HG03139 (cell line): Measurements from ENCODE around the gene GRM4.
"Not testable (repeated sequence)": the region's sequence is repeated elsewhere in the genome, so short reads cannot be mapped to it uniquely, and the experiment has no call there.

Experiments
- ATAC-seq: cut with Tn5 transposase; IDR thresholded peaks from one replicate; pipeline ENCODE4 v1.9.1; 2021; ENCODE audit not compliant: unreplicated experiment

Gene GRM4

DNA sequence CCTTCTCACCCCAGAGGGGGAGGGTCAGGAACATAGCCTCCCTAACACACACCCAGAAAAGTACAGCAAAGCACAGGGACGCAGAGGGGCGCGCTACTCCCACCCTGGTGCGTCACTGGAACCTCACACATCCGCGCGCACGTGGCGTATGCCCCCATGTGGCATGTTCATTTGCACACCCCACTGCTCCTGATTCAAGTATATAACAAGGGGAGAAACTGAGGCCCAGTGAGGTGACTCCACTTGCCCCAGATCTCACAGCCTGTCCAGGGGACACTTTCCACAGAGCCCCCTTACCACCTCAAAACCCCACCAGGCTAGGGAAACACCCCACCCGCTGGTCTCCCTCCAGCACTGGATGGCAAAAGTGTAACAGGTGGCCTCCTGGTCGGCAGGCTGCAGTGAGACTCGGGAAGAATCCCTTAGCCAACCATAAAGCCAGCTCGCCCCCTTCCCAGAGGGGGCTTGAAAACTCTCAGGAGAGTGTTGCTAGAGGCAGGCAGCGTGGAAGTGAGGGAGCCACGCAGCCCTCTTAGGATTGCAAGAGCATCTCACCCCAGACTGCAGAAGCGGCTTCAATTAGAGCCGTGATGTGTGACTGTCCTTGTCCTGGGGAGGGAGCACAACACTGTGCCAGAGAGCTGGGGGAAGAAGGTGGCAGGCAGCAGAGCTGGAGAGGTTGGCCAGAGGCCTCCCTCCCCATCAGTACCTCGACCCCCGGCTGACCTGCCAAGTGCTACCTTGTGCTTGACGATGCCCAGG is at the start of gene GRM4:
Gene GRM4 (minus strand): TSS at position 67 of the 762 bp plus-strand sequence. CDS start 12,591 bp downstream, outside the sequence.
- ATAC-seq = no peak

DNA sequence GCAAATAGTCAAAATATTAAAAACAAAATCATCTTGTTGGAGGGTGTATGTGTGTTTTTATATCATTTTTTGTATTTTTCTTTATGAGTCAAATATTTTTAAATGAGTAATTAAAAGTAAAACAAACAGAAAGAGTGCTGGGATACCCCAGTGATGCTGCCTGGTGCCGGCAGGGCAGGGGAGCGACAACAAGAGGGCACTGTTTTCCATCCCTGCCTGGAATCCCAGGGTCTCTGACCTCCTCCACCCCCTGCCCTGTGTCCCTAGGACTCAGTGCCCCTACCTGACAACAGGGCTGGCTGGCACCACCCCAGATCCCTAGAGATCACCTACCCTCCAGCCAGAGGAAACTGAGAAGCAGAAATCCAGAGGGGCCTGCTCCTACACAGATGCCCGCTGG is 48.9 kb upstream of the GRM4 start:
- no peak for ATAC-seq

DNA sequence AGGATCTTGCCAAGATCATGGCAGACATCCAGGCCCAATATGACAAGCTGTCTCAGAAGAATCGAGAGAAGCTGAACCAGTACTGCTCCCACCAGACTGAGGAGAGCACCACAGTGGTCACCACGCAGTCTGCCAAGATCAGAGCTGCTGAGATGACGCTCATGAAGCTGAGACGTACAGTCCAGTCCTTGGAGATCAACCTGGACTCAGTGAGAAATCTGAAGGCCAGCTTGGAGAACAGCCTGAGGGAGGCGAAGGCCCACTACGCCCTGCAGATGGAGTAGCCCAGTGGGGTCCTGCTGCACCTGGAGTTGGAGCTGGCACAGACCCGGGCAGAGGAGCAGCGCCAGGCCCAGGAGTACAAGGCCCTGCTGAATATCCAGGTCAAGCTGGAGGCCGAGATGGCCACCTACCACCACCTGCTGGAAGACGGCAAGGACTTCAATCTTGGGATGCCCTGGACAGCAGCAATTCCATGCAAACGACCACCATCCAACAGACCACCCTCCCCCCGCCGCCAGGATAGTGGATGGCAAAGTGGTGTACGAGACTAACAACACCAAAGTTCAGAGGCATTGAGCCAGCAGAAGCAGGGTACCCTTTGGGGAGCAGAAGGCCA is 44.7 kb upstream of the GRM4 start:
- no peak for ATAC-seq

DNA sequence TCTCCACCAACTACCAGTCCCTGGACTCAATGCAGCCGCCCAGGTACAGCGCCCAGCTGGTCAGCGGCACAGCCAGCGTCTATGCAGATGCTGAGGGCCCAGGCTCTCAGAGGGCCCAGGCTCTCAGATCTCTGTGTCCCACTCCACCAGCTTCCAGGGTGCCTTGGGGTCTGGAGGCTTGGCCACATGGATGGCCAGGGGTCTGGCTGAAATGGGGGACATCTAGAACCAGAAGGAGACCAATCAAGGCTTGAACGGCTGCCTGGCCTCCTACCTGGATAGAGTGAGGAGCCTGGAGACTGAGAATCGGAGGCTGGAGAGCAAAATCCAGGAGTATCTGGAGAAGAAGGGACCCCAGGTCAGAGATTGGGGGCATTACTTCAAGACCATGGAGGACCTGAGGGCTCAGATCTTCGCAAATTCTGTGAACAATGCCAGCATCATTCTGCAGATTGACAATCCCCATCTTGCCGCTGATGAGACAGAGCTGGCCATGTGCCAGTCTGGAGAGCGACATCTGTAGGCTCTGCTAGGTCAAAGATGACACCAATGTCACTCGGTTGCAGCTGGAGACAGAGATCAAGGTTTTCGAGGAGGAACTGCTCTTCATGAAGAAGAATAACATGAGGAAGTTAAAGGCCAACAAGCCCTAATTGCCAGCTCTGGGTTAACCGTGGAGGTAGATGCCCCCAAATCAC is 44.1 kb upstream of the GRM4 start:
- no peak for ATAC-seq

DNA sequence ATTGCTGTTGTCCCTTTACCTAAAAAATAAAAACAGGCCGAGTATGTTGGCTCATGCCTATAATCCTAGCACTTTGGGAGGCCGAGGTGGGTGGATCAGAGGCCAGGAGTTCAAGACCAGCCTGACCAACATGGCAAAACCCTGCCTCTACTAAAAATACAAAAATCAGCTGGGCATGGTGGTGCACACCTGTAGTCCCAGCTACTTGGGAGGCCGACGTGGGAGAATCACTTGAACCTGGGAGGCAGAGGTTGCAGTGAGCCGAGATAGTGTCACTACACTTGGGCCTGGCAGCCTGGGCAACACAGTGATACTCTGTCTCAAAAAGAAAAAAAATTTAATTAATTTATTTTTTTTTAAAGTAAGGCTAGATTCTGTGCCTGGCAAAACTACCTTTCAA is 38.8 kb upstream of the GRM4 start:
- ATAC-seq = not testable (repeated sequence)

DNA sequence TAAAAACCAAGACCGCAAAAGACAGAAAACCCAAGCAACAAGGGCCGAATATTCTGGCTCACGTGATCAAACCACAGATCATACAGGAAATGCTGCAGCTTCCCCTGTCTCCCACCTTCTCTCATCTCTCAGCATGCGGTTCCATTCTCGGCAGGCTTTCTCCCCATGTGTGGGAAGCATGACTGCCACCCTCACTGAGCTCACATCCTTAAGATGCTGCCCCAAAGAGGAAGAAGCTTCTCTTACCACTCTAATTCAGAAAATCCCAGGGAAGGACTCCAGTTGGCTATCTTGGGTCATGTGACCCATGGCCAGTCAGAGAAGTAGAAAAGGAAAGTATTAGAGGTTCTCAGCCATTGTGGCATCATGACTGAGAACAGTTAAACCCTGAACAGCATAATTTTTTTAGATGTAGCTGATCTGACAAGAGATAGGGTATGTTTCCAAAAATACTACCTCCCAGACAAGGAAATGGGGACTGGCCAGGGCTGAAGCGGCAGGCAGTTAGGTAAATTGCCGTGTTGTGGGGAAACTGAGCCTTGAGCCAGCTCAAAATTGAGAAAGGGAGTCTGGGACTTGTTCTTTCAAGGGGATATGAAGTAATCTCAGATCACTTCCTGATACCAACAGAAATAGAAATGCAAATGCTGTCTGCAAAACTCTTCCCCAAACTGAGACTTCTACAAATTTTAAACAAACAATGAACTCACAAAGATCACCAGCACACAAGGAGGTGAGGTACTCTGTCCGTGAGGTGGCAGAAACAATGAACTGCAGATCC is 37.1 kb upstream of the GRM4 start:
- no peak for ATAC-seq

DNA sequence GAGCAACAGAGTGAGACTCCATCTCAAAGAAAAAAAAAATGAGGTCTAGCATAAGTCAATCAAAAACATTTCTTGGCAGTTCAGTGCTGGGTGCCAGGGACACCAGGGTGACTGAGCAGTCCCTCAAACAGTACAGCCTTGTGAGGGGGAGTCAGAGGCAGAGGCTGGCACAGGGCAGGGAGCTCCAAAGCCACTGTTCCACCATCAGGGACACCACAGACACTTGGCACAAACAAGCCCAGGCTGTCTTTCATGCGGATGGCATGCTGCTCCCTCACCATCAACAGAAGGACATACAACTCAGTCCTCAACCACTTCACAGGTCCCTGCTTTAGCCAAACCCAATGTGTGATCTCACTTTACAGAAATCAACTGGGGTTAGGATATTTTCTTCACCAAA is 36.0 kb upstream of the GRM4 start:
- no peak for ATAC-seq

DNA sequence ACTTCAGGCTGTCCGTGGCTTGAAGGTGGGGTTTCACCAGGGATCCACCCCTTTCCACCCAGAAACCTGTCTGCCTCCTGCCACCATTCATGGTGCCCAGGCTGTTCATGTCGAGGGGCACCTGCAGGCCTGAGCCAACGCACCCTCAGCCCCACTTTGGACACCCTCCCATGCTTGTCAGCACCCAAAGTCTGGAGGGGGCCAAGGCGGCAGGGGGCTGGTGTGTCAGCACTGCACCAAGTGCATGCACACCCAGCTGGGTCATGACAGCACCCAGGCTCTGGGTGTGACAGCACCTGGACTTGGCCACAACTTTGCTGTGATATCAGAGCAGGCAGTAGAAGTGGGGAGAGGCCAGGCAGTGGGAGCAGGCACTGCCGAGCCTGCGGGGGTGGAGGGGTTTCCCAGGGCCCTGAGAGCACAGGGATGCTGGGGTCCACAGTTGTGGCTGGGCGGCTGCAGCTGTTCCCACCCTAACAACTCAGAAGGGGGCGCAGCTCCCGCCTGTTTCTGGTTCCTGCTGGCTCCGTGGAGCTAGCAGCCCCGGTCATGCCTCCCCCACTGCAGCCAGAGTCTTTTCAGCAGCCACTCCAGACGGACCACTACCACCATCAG is 33.3 kb upstream of the GRM4 start:
- no peak for ATAC-seq

DNA sequence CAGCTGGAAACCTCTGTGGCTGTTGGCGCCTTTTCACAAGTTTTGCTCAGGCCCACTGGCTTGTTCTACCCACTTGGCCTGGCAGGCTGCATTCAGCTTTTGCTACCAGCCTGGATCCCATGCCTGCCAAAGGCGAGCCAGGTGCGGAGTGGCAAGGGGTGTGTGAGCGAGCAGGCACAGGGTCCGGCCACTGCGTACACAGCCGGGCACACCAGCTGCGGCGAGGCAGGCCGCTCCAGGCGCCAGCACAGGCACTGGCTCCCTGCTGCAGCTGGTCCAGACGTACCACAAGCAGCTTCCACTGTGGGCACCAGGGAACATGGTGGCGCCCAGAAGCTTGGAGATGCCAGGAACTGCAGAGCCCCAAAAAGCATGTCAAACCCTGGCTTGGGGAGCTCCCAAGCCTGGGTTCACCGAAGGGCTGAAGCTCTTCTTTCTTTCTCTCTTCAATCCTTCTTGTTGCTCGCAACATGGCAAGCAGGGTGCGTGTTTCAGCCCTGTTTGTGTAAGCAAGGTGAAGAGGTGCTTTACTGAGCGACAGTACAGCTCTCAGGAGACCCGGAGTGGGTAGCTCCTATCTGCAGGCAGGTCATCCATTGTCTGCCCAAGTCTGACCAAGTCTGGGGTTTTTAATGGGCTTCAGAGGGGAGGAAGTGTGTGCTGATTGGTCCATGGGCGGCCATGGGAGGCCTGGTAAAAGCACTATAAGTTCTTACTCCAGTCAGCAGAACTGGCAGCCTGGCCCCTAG is 32.6 kb upstream of the GRM4 start:
- ATAC-seq = no peak

DNA sequence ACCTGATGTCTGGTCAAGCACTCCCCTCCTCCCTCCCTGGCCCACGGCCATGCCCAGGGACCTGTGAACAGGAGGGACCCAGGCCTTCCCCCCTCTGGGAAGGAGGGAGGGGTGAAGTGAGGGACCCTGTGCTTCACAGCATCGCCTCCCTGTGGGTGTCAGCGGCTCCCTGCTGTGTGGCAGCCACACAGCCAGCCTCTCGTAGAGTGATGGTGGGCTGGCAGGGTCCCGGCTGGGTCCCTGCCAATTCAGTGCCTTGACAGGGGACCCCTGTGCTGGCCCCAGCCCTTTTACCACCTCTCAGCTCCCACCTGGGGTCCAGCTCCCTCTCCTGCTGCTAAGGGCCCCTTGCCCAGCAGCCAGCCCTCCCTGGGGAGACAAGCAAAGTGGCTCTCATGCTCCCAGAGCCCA is 31.3 kb upstream of the GRM4 start:
- ATAC-seq = no peak

DNA sequence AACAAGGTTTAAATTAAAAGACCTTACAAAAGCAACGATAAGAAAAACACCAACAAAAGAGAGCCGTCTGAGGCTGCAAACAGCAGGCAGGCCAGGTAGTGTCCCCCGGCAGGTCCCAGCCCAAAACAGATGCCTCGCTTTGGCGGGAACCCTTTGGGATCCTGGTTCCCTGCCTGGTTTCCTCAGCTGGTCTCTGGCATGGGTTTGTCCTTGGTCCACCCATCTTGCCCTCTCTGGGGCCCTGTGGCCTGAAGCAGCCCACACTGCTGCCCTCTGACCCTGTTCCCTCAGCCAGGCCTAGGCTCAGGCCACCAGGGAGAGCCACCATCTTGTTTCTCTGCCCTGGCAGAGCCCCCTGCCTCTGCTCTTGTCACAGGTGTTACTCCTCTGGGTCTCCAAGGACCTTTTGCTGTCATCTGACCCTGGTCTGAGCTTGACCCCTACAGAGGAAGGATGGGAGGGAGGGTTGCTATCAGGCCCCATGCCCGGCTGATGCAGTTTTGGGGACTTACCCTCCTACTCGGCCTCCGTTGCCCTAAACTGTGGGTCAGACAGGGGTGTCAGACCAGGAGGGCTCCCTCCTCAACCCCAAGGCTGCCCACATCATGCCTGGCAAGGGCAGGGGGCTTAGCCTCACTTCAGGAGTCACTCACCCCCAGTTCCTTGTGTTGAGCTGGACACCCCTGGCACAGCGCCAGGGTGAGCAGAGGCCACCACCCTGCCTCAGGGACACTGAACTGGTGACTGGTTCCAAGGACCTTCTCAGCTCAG is 30.6 kb upstream of the GRM4 start:
- ATAC-seq = no peak

DNA sequence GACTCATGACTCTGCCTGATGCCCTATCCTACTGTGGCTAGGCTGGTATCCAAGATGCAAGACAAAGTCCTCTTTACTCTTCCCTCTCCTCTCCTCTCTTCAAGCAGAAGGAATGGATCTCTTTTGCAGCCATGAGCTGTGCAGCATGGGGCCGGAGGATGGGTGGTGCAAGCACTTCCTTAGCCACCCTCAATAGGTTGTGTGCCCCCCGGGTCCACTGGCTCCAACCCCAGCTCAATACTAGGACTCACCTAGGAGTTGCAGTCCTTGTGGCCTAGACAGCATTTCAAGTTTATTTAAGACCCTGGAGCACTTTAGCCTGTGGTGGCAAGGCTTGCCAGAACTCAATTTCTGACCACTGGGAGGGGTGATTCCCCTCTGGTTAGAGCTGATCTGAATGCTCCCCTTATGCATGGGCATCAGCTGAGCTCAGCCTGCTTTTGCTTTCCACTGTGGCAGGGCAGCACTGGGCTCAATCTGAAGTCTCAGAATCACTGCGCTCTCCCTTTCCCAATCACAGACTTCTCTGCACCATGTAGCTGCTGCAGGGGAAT is 29.0 kb upstream of the GRM4 start:
- no peak for ATAC-seq

DNA sequence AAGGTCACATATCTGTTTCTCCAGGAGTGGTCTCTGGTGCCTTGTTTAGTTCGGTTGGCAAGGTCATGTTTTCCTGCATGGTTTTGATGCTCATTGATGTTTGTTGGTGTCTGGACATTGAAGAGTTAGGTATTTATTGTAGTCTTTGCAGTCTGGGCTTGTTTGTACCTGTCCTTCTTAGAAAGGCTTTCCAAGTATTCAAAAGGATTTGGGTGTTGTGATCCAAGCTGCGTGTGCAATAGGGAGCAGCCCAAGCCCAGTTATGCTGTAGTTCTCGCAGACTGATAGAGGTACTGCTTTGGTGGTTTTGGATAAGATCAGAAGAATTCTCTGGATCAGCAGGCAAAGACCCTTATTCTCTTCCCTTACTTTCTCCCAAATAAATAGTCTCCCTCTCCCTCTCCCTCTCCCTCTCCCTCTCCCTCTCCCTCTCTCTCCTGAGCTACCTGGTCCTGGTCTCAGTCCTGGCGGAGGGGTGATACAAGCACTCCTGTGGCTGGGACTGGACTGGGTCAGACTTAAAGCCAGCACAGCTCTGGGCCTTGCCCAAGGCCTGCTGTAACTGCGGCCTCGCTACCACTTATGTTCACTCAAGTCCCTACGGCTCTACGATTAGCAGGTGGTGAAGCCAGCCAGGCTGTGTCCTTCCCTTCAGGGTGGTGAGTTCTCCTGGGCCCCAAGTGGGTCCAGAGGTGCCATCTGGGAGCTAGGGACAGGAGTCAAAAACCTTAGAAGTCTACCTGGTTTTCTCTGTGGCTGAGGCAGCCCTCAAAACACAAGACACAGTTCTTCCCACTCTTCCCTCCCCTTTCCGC is 27.3 kb upstream of the GRM4 start:
- ATAC-seq = no peak

DNA sequence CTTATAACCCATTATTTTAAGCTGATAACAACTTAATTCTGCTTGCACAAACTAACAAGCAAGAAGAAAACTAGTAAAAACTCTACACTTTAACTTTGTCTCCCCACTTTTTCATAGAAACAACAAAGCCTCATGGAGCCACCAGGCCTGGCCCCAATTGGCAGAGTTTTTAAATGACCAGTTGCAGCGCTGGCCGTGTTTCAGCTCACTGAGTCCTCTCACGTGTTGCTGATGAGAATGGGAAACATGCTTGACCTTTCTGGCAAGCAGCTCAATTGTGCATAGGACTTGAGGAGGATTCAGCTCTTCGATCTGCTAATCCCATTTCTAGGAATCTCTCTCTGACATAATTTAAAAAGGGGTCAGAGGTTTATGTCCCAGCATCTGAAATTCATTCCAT is 24.5 kb upstream of the GRM4 start:
- no peak for ATAC-seq

DNA sequence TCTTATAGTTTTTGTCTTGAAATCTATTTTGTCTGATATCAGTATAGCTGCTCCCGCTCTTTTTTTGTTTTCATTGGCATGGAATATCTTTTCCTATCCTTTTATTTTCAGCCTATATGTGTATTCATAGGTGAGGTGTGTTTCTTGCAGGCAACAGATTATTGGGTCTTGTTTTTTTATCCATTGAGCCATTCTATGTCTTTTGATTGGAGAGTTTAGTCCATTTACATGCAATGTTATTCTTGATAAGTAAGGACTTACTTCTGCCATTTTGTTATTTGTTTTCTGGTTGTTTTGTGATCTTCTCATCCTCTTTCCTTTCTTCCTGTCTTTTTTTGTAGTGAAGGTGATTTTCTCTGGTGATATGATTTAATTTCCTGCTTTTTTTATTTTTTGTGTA is 24.0 kb upstream of the GRM4 start:
- no peak for ATAC-seq

DNA sequence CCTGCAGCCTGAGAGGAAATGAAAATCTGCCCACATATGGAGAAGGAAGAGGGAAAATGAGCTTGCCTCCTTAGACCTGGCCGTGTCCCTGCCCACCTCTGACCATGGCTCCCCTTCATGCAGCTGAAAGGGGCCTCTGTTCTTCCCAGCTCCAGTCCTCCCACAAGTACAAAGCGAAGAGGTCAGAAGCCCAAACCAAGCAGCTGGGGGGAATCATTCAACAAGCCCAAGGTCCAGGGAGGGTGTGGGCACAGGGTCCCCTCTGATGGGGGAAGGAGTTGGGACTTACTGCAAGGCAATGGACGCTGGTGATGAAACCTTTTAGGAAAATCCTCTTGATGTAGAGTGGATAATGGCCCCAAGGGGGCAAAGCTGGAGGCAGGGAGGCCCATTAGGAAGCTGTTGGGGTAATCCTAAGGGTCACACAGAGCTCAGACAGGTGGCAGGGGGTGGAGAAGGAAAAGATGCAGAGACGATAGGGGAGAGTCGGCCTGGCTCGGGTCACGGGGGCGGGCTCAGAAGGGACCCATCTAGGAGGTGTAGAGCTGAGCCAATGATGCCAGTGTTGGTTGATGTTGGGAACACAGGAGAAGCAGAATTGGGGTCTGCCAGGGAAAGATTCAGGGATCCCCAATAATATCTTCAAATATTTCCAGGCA is 16.1 kb upstream of the GRM4 start:
- no peak for ATAC-seq

DNA sequence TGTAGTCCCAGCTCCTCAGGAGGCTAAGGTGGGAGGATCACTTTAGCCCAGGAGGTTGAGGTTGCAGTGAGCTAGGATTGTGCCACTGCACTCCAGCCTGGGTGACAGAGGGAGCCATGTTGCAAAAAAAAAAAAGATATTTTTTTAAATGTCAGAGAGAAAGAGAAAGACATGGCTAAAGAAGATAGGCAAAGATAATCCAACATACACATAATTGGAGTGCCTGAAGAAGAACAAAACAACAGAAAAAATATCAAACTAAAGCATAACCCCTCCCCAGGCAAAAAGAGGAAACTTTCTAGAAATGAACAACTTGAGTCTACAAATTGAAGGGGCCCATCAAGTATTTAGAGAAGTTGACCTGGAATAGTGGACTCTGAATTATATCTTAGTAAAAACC is 14.0 kb upstream of the GRM4 start:
- no peak for ATAC-seq

DNA sequence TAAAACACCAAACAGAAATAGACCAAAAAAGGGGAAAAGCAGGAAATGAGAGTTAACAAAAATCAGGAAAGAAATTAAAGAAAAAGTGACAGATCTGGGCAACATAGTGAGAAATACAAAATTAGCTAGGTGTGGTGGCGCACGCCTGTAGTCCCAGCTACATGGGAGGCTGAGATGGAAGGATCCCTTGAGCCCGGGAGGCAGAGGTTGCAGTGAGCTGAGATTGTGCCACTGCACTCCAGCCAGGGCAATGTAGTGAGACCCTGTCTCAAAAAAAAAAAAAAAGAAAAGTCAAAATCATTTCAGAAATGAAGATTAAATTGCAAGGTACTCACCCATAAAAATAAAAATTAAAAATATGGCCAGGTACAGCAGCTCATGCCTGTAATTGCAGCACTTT is 13.0 kb upstream of the GRM4 start:
- ATAC-seq = no peak
